HepG2 (cell line): Measurements from ENCODE around the gene RAB6A. TPM values are rescaled to one million over a fixed set of nuclear protein-coding genes. Genes with fewer than 3 reads are reported as not detected.
"Not testable (repeated sequence)": the region's sequence is repeated elsewhere in the genome, so short reads cannot be mapped to it uniquely, and the experiment has no call there.

Experiments
- ATAC-seq: fragments of 200-7000 bp; cut with Tn5 transposase; 3 replicates; pipeline ENCODE4 v1.9.1; 2020; ENCODE audit warnings: mild to moderate bottlenecking, moderate library complexity
- BruUV-seq: library from RNA; stranded (reverse); fragments of 400-500 nt; replicated peaks from 2 replicates; lab custom pipeline; 2021; lab: Mats Ljungman, UMichigan
- CTCF ChIA-PET: fragments of 300-600 bp; formaldehyde crosslinking; extraction: SDS; loops from one replicate; lab custom pipeline; 2021; ENCODE audit warnings: low total read pairs, inconsistent platforms, low intra/inter-chr PET ratio; lab: Yijun Ruan, JAX
- POLR2A ChIA-PET: fragments of 350-600 bp; sonication (Branson Sonifier 250); formaldehyde crosslinking; loops from one replicate; lab custom pipeline; 2020; ENCODE audit warnings: antibody characterized with exemption, inconsistent platforms; lab: Yijun Ruan, JAX
- DNase-seq: peaks from one replicate; pipeline ENCODE4 v3.0.0-alpha.2; 2015; ENCODE audit warnings: low spot score
- FAIRE-seq: peaks from 3 replicates; lab custom pipeline; 2011; peaks lifted over from hg19 to GRCh38; lab: Jason Lieb, UNC
- H2AFZ ChIP-seq: one replicate; pipeline ENCODE4 v1.6.1; 2011; ENCODE audit warnings: low read length, inconsistent platforms
- H3K27ac ChIP-seq: fragments of 300-600 bp; 3 replicates; pipeline ENCODE4 v1.8.0; 2011; ENCODE audit warnings: mixed run types, mild to moderate bottlenecking, mixed read lengths, low read length, inconsistent platforms; ENCODE audit not compliant: insufficient read depth; ENCODE audit errors: extremely low read length
- H3K27me3 ChIP-seq, 2 experiments: fragments of 200-600 bp in 1 of 2; 2 replicates in 1 of 2; 3 replicates in 1 of 2; pipeline versions ENCODE4 v1.6.0 to v1.8.0; 2011; ENCODE audit warnings: low read length in 2 of 2, mild to moderate bottlenecking in 2 of 2, moderate library complexity in 2 of 2, inconsistent platforms in 1 of 2; ENCODE audit not compliant: insufficient read depth in 2 of 2, control insufficient read depth in 1 of 2
- H3K36me3 ChIP-seq, 2 experiments: fragments of 200-600 bp in 1 of 2; replicated peaks in 1 of 2; 2 replicates in 1 of 2; 3 replicates in 1 of 2; pipeline versions ENCODE4 v1.5.1 to v1.8.0; 2011; ENCODE audit warnings: low read length in 2 of 2, inconsistent platforms in 1 of 2; ENCODE audit not compliant: insufficient read depth in 2 of 2, control insufficient read depth in 1 of 2
- H3K4me1 ChIP-seq: 2 replicates; pipeline ENCODE4 v1.5.1; 2012; ENCODE audit warnings: low read length, inconsistent platforms; ENCODE audit not compliant: insufficient read depth
- H3K4me2 ChIP-seq: 2 replicates; pipeline ENCODE4 v1.6.0; 2011; ENCODE audit warnings: low read depth, low read length, inconsistent platforms
- H3K4me3 ChIP-seq, 3 experiments: fragments of 200-600 bp in 1 of 3; sonication (generic), shearing (Covaris generic) in 1 of 3; replicated peaks in 1 of 3; 2 replicates each; pipeline ENCODE4 v1.5.1; 2011 to 2016; ENCODE audit warnings: low read length in 3 of 3, inconsistent platforms in 2 of 3, low read depth in 2 of 3, mild to moderate bottlenecking in 2 of 3, control low read depth in 1 of 3, mixed read lengths in 1 of 3; ENCODE audit not compliant: insufficient read depth in 1 of 3
- H3K79me2 ChIP-seq: one replicate; pipeline ENCODE4 v1.6.1; 2011; ENCODE audit warnings: low read length, inconsistent platforms; ENCODE audit not compliant: insufficient read depth
- H3K9ac ChIP-seq: 2 replicates; pipeline ENCODE4 v1.6.0; 2011; ENCODE audit warnings: mild to moderate bottlenecking, low read depth, low read length, inconsistent platforms; ENCODE audit not compliant: insufficient read depth
- H3K9me3 ChIP-seq: 2 replicates; pipeline ENCODE4 v1.5.1; 2012; ENCODE audit warnings: mild to moderate bottlenecking, low read length
- H4K20me1 ChIP-seq: 2 replicates; pipeline ENCODE4 v1.6.0; 2011; ENCODE audit warnings: inconsistent platforms, mild to moderate bottlenecking, low read length, moderate library complexity; ENCODE audit not compliant: insufficient read depth
- KMT2A ChIP-seq: sonication (generic); formaldehyde crosslinking; IDR thresholded peaks from 2 replicates; pipeline ENCODE4 v1.4.0; 2020; ENCODE audit warnings: missing genetic modification reagents
- RFXAP ChIP-seq: sonication (generic); formaldehyde crosslinking; IDR thresholded peaks from 2 replicates; pipeline ENCODE4 v1.4.0; 2020; ENCODE audit warnings: missing genetic modification reagents, borderline replicate concordance
- SMC3 ChIP-seq: IDR thresholded peaks from 2 replicates; pipeline ENCODE4 v1.6.1; 2011; ENCODE audit warnings: low read length, improper control_type of control experiment
- ZNF570 ChIP-seq: sonication (generic); formaldehyde crosslinking; IDR thresholded peaks from 2 replicates; pipeline ENCODE4 v1.4.0; 2020; ENCODE audit warnings: mild to moderate bottlenecking, missing genetic modification reagents, borderline replicate concordance
- ZNF616 ChIP-seq: sonication (generic); formaldehyde crosslinking; IDR thresholded peaks from 2 replicates; pipeline ENCODE4 v1.5.0; 2020; ENCODE audit warnings: low read depth, mild to moderate bottlenecking, missing genetic modification reagents
- WGBS: methylation state at CpG from one replicate; pipeline ENCODE4 v1.1.6; 2017; ENCODE audit warnings: low lambda C conversion rate; 5-methylcytosine and 5-hydroxymethylcytosine counted together
- in situ Hi-C: cut with HindIII; loops from 2 replicates; pipeline ENCODE4 v1.10.0; 2017; ENCODE audit warnings: low pct_unique_long_range_greater_than_20kb; ENCODE audit not compliant: extremely low pct_ligation_motif_present
- intact Hi-C: fragments of 100-400 bp; cut with micrococcal nuclease; formaldehyde crosslinking; loops from one replicate; pipeline ENCODE4 v1.10.0; 2022; ENCODE audit not compliant: unreplicated experiment
- polyA plus RNA-seq, 8 experiments: library from polyadenylated mRNA; depleted of rRNA in 3 of 8; stranded (reverse) in 7 of 8; unstranded in 1 of 8; fragments of >200 nt; fragmentation: Illumina TruSeq in 4 of 8; extraction: Trizol in 4 of 8; gene quantifications; 2 replicates each; pipeline versions ENCODE4 v1.2.1 to v1.2.3, GENCODE V29; 2011 to 2016; ENCODE audit warnings: low read depth in 4 of 8, missing spikeins in 1 of 8, mixed read lengths in 1 of 8; ENCODE audit not compliant: insufficient read depth in 1 of 8
- total RNA-seq, 5 experiments: library from RNA; depleted of rRNA; stranded (reverse); fragments of >200 nt; fragmentation: Illumina TruSeq; extraction: Trizol; gene quantifications; 2 replicates each; pipeline ENCODE4 v1.2.3, GENCODE V29; 2016; ENCODE audit warnings: low read depth in 1 of 5
- TF ChIP-seq, protein P1 (sequence below): sonication (generic); formaldehyde crosslinking; IDR thresholded peaks from 2 replicates; pipeline ENCODE4 v1.4.0; 2020; ENCODE audit warnings: missing genetic modification reagents
- TF ChIP-seq, protein P2 (sequence below): sonication (generic); formaldehyde crosslinking; IDR thresholded peaks from 2 replicates; pipeline ENCODE4 v1.4.0; 2020; ENCODE audit warnings: missing genetic modification reagents

Gene RAB6A
- total and polyA plus RNA-seq, 2 of the 13 experiments (the other 11 are each of a cell fraction or from before 2014, with no cell fraction given) = 74.3 to 121 TPM

DNA sequence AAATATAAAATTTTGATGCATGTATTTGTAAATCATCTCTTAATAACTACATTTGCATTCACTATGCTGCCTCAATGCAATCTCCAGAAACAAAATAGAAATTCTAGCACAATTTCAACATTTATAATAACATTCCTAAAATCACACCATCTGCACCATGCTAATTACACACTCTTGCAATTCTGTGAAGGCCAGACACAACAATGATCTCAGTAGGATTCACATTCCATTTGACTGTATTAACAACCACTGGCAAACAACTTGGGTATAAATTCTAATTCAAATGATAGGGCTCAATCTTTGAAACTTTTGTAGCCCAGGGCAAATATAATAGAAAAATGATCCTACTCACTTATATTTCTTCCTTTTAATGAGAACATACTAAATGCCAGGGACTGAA, 25.9 kb downstream of the RAB6A start:
- no peaks in the 10 kb centered on the region for H3K27me3 ChIP-seq
- peaks cover 10% of the 10 kb centered on the region for H4K20me1 ChIP-seq
- ATAC-seq (no peak), FAIRE-seq (no peak), DNase-seq (no peak)
- peaks cover 85% of the 10 kb centered on the region for H3K79me2 ChIP-seq
- no peak overlapping the region for H3K9ac ChIP-seq
- no peak overlapping the region for H3K4me3 ChIP-seq
- ChIA-PET POLR2A (interaction anchor here (1.3 kb wide), 1 partner anchor 26 kb away, joined by 3 read pairs; the partner anchor contains the start of gene RAB6A), CTCF (no interaction called here)
- peaks cover 15% of the 10 kb centered on the region; the same call in 1 of the 2 replicates for H3K4me1 ChIP-seq
- no peak overlapping the region for H2AFZ ChIP-seq
- peaks cover 1 to 16% of the 10 kb centered on the region in 2 experiments; a peak in 4 of 5 replicates for H3K36me3 ChIP-seq
- in situ Hi-C loops (no loop called here), intact Hi-C loops (no loop called here)
- H3K4me2 ChIP-seq = no peak overlapping the region
- H3K27ac ChIP-seq = no peak overlapping the region
- no TSS peak for BruUV-seq
- no peaks in the 10 kb centered on the region for H3K9me3 ChIP-seq
- TF ChIP-seq SMC3 = no peak
- TF ChIP-seq, protein P1, sequence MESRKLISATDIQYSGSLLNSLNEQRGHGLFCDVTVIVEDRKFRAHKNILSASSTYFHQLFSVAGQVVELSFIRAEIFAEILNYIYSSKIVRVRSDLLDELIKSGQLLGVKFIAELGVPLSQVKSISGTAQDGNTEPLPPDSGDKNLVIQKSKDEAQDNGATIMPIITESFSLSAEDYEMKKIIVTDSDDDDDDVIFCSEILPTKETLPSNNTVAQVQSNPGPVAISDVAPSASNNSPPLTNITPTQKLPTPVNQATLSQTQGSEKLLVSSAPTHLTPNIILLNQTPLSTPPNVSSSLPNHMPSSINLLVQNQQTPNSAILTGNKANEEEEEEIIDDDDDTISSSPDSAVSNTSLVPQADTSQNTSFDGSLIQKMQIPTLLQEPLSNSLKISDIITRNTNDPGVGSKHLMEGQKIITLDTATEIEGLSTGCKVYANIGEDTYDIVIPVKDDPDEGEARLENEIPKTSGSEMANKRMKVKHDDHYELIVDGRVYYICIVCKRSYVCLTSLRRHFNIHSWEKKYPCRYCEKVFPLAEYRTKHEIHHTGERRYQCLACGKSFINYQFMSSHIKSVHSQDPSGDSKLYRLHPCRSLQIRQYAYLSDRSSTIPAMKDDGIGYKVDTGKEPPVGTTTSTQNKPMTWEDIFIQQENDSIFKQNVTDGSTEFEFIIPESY (CRISPR knock-in tag) = no peak
- TF ChIP-seq, protein P2, sequence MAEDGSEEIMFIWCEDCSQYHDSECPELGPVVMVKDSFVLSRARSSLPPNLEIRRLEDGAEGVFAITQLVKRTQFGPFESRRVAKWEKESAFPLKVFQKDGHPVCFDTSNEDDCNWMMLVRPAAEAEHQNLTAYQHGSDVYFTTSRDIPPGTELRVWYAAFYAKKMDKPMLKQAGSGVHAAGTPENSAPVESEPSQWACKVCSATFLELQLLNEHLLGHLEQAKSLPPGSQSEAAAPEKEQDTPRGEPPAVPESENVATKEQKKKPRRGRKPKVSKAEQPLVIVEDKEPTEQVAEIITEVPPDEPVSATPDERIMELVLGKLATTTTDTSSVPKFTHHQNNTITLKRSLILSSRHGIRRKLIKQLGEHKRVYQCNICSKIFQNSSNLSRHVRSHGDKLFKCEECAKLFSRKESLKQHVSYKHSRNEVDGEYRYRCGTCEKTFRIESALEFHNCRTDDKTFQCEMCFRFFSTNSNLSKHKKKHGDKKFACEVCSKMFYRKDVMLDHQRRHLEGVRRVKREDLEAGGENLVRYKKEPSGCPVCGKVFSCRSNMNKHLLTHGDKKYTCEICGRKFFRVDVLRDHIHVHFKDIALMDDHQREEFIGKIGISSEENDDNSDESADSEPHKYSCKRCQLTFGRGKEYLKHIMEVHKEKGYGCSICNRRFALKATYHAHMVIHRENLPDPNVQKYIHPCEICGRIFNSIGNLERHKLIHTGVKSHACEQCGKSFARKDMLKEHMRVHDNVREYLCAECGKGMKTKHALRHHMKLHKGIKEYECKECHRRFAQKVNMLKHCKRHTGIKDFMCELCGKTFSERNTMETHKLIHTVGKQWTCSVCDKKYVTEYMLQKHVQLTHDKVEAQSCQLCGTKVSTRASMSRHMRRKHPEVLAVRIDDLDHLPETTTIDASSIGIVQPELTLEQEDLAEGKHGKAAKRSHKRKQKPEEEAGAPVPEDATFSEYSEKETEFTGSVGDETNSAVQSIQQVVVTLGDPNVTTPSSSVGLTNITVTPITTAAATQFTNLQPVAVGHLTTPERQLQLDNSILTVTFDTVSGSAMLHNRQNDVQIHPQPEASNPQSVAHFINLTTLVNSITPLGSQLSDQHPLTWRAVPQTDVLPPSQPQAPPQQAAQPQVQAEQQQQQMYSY = no peak
- no peak for TF ChIP-seq ZNF616 (CRISPR knock-in tag)
- no peak for TF ChIP-seq RFXAP (CRISPR knock-in tag)
- TF ChIP-seq ZNF570 (CRISPR knock-in tag) = no peak
- no peak for TF ChIP-seq KMT2A

DNA sequence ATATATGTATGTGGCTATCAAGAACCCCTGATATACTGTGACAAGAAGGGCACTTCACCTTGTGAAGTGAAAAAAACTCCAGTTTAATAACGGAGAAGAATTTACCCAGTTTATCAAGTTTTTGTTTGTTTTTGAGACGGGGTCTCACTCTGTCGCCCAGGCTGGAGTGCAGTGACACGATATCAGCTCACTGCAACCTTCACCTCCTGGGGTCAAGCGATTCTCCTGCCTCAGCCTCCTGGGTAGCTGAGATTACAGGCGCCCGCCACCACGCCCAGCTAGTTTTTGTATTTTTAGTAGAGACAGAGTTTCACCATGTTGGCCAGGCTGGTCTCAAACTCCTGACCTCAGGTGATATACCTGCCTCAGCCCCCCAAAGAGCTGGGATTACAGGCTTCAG, 26.9 kb downstream of the RAB6A start:
- intact Hi-C loops, CTCF ChIA-PET, H2AFZ ChIP-seq, H3K27me3 ChIP-seq, H3K4me2 ChIP-seq, DNase-seq, FAIRE-seq, H3K9me3 ChIP-seq, in situ Hi-C loops, ATAC-seq, H3K4me3 ChIP-seq, BruUV-seq, H3K27ac ChIP-seq, H3K9ac ChIP-seq, H3K4me1 ChIP-seq: not testable (repeated sequence)
- peaks cover 10% of the 10 kb centered on the region for H4K20me1 ChIP-seq
- peaks cover 80% of the 10 kb centered on the region for H3K79me2 ChIP-seq
- POLR2A ChIA-PET = interaction anchor here (1.3 kb wide), 1 partner anchor 27 kb away, joined by 3 read pairs; the partner anchor contains the start of gene RAB6A
- WGBS = 97% methylated on average over 8 of the region's 8 CpGs
- H3K36me3 ChIP-seq = peaks cover 1 to 23% of the 10 kb centered on the region in 2 experiments; a peak in 4 of 5 replicates
